Ramos (cell line): ENCODE data around the gene PRRG2.

Experiments
- in situ Hi-C: fragments of 300-500 bp; cut with MboI; formaldehyde crosslinking; loops from one replicate; pipeline ENCODE4 v1.14.3; 2022; ENCODE audit warnings: low sequenced_read_pairs; ENCODE audit not compliant: unreplicated experiment

PRRG2 gene

DNA sequence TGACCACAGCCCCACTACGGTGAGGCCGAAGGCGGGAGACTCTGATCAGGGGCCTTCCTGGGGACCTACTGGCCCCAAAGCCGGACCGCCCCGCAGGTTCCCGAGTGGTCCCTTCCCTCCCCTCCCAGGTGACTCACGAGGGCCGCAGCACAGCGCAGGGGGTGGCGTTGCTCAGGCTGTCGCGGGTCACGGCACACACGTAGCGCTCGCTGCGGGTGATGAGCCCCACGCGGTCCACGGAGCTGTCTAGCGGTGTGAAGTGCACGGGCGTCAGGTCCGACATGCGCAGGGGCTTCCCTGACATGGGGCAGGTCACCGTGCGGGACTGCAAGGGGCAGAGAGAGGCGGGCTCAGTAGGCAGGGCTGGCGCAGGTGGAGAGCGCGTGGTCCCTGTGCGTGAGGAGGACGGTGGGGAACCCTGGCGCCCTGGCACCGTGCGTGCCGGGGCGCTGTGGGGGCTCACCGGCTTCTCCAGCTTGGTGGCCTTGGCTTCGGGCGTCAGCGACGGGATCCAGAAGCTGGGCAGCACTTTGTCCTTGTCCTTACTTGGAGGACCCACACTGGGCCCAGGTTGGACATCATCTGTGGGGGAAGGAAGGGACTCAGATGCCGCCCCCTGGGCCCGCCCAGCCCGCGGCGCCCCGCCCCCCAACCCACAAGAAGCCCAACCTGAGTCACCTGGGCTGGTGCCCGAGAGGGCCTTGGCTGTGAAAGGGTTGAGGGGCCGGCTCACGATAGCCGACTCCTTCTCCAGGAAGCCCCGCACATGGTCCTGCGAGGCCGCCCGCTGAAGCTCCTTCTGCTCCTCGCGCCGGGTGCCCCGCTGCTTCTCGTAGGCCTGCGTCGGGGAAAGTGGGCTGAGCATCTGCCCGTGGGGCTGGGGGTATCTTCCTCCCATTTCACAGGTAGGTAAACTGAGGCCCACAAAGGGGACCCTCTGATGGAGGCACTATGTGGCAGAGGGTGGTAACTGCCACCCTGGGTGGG lies 24.4 kb upstream of the PRRG2 start:
- in situ Hi-C loops = no loop called here

GRCh38 chr19:49557641-49558325 lies 23.3 kb upstream of the PRRG2 start:
- in situ Hi-C loops = no loop called here

DNA sequence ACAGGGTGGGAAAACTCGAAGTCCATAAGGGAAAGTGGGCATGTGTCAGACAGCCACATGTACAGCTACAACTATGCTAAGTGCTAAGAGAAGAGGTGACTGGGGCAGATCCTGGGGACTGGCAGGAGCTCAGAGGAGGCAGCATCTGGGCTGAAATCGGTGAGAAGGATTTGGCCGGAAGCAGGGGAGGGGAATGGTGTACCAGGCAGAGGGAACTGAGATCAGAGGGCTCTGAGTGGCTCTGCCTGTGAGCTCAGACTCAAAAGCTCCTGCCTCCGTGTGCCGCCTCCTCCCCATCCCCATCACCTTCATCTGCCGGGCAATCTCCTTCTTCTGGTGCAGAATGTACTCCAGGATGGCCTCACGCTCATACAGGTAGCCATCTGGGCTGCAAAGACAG lies 22.5 kb upstream of the PRRG2 start:
- in situ Hi-C loops = no loop called here

DNA sequence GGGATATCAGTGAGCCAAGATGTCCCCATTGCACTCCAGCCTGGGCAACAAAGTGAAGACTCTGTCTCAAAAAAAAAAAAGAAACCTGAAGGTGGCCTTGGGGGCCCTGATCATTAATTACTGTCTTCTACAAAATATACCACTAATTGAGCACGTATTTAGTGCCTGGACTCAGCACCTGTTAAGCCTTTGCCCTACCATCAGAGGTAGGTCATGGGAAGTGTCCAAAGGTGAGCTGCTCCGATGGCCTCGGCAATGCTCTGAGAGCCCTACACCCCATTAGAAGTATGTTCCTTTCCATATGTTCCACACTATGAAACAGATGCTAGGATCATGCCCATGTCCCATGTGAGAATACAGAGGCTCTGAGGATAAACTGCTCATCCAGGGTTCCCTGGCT lies 21.7 kb upstream of the PRRG2 start:
- in situ Hi-C loops = no loop called here

DNA sequence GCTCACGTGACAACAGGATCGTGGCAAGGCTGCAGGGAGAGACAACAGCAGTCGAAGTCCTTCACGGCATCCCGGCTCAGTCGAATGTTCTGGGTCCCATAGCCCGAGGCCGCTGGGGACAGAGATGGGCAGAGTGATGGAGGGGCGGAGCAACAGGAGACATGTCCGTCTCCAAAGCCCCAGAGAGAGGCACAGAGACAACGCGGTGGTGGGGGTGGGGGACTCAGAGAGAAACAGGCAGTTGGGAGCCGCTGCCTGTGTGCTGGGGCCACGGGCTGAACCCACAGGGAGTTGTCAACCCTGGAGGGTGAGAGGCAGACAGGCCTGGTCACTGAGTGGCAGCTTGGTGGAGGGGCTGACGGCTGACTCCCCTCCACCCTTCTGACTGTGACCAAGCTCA lies 21.2 kb upstream of the PRRG2 start:
- in situ Hi-C loops = no loop called here

- in situ Hi-C loops = no loop called here
These were observed 20.7 kb upstream of the PRRG2 start for GRCh38 chr19:49560358-49560900.

DNA sequence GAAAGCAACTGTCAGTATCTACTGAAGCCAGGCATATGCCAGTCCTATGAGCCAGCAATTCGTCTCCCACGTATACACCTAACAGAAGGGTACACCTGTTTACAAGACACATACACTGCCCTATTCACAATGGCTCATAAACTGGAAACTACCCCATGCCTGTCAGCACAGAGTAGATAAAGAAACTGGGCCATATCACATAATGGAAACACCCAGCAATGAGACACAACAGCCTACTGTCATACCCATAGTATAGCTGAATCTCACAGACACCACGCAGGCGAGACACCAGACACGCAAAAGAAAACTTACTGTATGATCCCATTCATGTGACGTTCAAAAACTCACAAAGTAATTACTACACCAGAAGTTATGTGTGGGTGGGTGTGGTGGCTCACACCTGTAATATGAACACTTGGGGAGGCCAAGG lies 16.5 kb upstream of the PRRG2 start:
- in situ Hi-C loops = no loop called here

- in situ Hi-C loops = no loop called here
These were observed 15.9 kb upstream of the PRRG2 start for GRCh38 chr19:49565261-49565660.

- in situ Hi-C loops = no loop called here
These were observed 14.8 kb upstream of the PRRG2 start for GRCh38 chr19:49566302-49566701.

- in situ Hi-C loops = no loop called here
These were observed 13.2 kb upstream of the PRRG2 start for GRCh38 chr19:49567861-49568441.

DNA sequence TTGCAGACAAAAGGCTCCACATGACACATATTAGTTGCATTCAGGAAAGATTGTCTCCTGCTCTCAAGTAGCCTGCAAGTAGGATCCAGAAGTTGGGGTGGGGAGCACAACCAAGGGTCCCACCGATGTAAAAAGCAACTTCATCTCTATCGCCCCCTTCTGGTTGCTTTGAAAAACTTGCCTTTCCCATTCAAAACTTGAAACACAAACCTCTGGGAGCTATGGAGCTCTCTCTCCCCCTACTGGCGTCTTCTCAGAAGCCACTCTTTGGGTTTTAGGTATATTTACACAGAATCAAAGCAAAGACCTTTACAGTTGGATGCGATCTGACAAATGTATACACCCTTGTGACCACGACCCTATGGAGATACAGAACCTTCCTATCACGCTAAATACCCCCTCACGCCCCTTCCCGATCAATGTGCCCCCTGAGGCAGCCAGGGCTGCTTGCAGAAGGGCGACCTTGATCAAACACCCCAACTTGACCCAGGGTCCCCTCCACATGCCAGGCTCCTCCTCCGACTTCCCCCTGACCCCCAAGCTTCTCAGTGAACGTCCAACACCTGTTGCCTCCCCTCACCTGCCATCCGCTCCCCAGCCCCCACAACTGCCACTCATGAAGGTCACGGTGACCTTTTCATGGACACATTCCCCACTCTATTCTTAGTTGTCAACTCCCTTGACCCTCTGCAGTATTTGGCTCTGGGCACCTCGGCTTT lies 10.8 kb upstream of the PRRG2 start:
- in situ Hi-C loops = no loop called here

DNA sequence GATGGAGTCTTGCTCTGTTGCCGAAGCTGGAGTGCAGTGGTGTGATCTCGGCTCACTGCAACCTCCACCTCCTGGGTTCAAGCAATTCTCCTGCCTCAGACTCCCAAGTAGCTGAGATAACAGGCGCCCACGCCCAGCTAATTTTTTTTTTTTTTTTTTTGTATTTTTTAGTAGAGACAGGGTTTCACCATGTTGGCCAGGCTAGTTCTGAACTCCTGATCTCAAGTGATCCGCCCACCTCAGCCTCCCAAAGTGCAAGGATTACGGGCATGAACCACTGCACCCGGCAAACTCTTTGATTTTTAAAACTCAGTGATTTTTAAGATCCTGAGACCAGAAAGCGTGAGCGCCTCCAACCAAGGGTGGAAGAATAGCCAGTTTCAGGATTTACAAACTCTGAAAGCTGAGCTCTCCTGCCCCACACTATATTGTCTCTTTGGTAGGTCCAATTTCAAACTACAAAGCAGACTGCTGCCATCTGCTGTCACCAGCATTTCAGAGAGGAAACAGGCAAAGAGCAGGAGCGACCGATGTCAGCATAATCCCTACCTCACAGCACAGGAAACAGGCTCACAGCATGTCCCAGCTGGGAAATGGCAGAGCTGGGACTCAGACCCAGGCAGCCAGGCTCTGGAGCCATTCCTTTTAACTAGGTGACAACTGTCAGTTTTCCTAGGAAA lies 10.0 kb upstream of the PRRG2 start:
- in situ Hi-C loops = no loop called here

DNA sequence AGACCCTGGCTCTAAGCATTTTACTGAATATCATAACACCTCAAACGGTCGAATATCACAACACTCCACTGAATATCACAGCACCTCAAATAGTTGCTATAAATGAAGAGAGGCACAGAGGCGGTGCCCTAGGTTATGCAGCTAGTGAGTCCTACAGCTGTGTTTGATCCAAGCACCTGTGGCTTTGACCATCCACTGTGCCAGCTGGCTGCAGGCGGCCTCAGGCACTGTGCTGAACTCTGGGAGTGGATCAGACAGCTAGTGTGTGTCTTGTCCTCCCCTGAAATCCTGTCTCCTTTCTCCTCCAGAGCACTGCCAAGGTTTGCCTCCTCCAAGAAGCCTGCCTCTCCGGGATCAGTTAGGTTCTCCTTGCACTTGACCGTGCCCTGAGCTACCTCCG lies 8.1 kb upstream of the PRRG2 start:
- in situ Hi-C loops = no loop called here

GRCh38 chr19:49573425-49573824 lies 7.7 kb upstream of the PRRG2 start:
- in situ Hi-C loops = no loop called here

DNA sequence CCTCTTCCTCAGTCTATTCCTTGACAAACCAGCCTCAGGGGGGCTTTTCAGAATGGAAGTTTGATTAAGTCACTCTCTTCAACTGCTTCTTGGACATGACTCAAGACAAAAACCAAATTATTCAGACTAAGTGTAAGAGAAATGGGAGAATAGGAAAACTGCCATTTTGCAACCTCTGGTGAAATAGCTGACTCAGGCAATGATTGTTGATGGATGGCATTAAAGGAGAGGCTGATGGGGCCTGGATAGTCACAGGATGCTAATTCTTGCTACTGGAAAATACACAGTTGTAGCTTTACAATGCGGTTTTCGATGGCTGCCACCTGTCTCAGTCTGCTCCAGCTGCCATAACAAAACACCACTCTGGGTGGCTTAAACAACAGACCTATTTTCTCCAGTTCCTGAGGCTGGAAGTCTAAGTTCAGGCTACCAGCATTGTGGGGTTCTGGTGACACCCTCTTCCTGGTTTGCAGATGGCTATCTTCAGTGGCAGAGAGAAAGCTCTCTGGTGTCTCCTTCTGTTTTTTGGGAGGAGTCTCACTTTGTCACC lies 6.8 kb upstream of the PRRG2 start:
- in situ Hi-C loops = no loop called here

DNA sequence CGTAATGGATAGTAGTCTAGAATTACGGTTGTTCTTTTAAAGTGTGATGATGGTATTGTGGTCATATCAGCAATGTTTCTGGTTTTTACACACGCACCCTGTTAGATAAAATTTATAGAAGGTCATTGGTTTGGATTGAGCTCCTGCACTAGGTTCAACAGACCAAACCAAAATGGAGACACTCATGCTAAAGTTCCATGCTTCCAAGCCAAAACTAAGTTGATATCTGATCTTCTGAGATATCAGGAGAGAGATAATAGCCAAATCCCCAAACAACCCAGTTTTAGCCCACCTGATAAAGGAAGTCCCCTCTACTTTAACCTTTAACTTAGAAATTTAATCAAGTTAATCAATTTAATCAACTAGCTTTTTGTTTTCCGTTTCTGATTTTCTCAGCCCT lies 1.9 kb upstream of the PRRG2 start:
- in situ Hi-C loops = no loop called here

DNA sequence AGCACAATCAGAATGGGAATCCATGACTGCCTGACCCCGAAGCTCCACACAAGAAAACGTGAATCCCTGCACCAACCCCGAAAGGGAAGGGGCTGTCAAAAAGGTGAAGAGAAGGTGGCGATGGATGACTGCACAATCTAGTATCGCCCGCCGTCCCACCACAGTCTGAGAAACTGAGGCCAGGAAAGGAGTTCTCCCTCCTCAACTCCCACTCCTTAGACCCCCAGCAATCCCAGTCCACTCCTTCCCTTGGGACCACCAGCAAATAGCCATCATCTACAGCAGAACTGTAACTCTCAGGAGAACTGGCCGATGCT lies 1.2 kb upstream of the PRRG2 start:
- in situ Hi-C loops = no loop called here

DNA sequence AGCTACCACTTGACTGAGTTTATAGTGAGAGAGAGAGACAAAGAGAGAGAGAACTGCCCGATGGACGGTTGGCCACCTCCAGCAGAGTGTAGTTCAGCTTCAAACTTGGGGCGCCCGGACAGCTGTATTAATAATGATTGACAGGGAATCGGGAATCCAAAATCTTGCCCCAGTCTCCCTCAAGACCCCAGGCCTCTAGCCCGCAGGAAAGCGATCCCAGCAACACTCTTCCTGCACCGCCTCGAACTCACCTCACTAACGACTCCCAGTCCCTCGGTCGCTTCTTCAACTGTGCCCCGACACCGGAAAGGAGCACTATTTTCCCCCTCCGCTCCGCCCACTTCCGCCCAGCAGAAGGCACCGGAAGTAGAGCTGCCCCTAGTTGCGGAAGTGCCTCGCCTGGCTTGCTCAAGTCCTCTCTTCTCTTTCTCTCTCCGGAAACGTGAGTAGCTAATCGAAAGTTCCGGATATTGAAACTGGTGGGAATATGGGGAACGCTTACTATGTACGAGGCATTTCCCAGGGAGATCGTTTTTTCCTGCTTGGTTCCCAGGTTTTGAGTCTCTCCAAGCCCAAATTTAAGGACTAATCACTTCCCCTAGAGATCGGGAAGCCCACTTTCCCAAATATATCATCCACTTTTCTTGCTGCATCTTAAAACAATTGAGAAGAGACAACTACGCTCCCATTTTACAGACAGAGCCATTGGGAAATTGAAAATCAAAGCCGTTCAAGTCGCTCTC lies 681 bp upstream of the PRRG2 start, which contains the start of gene NOSIP:
Gene NOSIP, minus strand, starts transcription at position 293 of the 743 bp plus-strand sequence. CDS start 19,865 bp downstream, outside the sequence.
- in situ Hi-C loops = no loop called here

GRCh38 chr19:49583239-49583638 lies 2.1 kb downstream of the PRRG2 start:
- in situ Hi-C loops = no loop called here
